K562 (cell line): ENCODE measurements around the gene SREBF1. TPM values are rescaled to one million over a fixed set of nuclear protein-coding genes. Genes with fewer than 3 reads are reported as not detected.

ENCODE experiments used
- ATAC-seq: fragments of 200-7000 bp; cut with Tn5 transposase; 3 replicates; pipeline ENCODE4 v1.9.1; 2020; ENCODE audit warnings: moderate library complexity
- BruUV-seq: library from RNA; stranded (reverse); fragments of 400-500 nt; replicated peaks from 2 replicates; lab custom pipeline; 2021; lab: Mats Ljungman, UMichigan
- CTCF ChIA-PET: fragments of 300-600 bp; formaldehyde crosslinking; extraction: SDS; loops from one replicate; lab custom pipeline; 2021; ENCODE audit warnings: low intra/inter-chr PET ratio; lab: Yijun Ruan, JAX
- POLR2A ChIA-PET: fragments of 300-600, 350-650 bp; sonication (Branson Sonifier 250); formaldehyde crosslinking; extraction: SDS; loops from one replicate; lab custom pipeline; 2021; ENCODE audit warnings: antibody characterized with exemption, inconsistent platforms; lab: Yijun Ruan, JAX
- DNase-seq, 4 experiments: peaks; one replicate each; pipeline versions ENCODE4 v3.0.0 to v3.0.0-alpha.2; 2011 to 2018; ENCODE audit warnings: low spot score in 3 of 4, mixed read lengths in 3 of 4; ENCODE audit errors: extremely low read depth in 1 of 4
- FAIRE-seq: peaks from 2 replicates; lab custom pipeline; 2011; peaks lifted over from hg19 to GRCh38; lab: Jason Lieb, UNC
- H2AFZ ChIP-seq: 2 replicates; pipeline ENCODE4 v1.6.0; 2011; ENCODE audit warnings: low read depth, low read length, control low read depth, inconsistent platforms
- H3K27ac ChIP-seq: fragments of 200-600 bp; 3 replicates; pipeline ENCODE4 v1.8.0; 2011; ENCODE audit warnings: low read depth, mild to moderate bottlenecking, control low read depth, inconsistent platforms, low read length, moderate library complexity, mixed read lengths; ENCODE audit errors: extremely low read depth
- H3K27me3 ChIP-seq, 2 experiments: fragments of 300-600 bp in 1 of 2; 2 replicates in 1 of 2; 3 replicates in 1 of 2; pipeline versions ENCODE4 v1.6.0 to v1.8.0; 2011; ENCODE audit warnings: inconsistent platforms in 2 of 2, low read length in 2 of 2, mild to moderate bottlenecking in 1 of 2, mixed read lengths in 1 of 2, moderate library complexity in 1 of 2; ENCODE audit not compliant: control insufficient read depth in 2 of 2, insufficient read depth in 2 of 2
- H3K36me3 ChIP-seq: fragments of 300-600 bp; 3 replicates; pipeline ENCODE4 v1.8.0; 2011; ENCODE audit warnings: mild to moderate bottlenecking, low read length, inconsistent platforms; ENCODE audit not compliant: control insufficient read depth, insufficient read depth
- H3K4me1 ChIP-seq, 2 experiments: fragments of 200-600 bp in 1 of 2; replicated peaks in 1 of 2; 2 replicates in 1 of 2; 3 replicates in 1 of 2; pipeline versions ENCODE4 v1.5.1 to v1.8.0; 2011; ENCODE audit warnings: inconsistent platforms in 2 of 2, low read length in 2 of 2, mild to moderate bottlenecking in 1 of 2, mixed read lengths in 1 of 2, moderate library complexity in 1 of 2; ENCODE audit not compliant: control insufficient read depth in 2 of 2, insufficient read depth in 2 of 2
- H3K4me2 ChIP-seq: 2 replicates; pipeline ENCODE4 v1.6.1; 2011; ENCODE audit warnings: low read length, control low read depth, inconsistent platforms, mixed read lengths; ENCODE audit not compliant: insufficient read depth
- H3K4me3 ChIP-seq: fragments of 200-600 bp; sonication (generic), shearing (Covaris generic); 2 replicates; pipeline ENCODE4 v1.5.1; 2016; ENCODE audit warnings: control low read depth, inconsistent platforms
- H3K79me2 ChIP-seq: fragments of 200-600 bp; 3 replicates; pipeline ENCODE4 v1.8.0; 2011; ENCODE audit warnings: low read length, inconsistent platforms; ENCODE audit not compliant: control insufficient read depth, insufficient read depth
- H3K9ac ChIP-seq, 2 experiments: 2 replicates each; pipeline versions ENCODE4 v1.6.0 to v1.6.1; 2011; ENCODE audit warnings: low read depth in 2 of 2, low read length in 2 of 2, control low read depth in 1 of 2, inconsistent platforms in 1 of 2, mild to moderate bottlenecking in 1 of 2, mixed read lengths in 1 of 2; ENCODE audit not compliant: insufficient read depth in 1 of 2
- H3K9me1 ChIP-seq: one replicate; pipeline ENCODE4 v1.6.0; 2011; ENCODE audit warnings: inconsistent platforms, mild to moderate bottlenecking, low read length, moderate library complexity; ENCODE audit not compliant: control insufficient read depth, insufficient read depth
- H3K9me3 ChIP-seq: replicated peaks from 2 replicates; pipeline ENCODE4 v1.5.1; 2011; ENCODE audit warnings: low read depth, low read length, inconsistent platforms; ENCODE audit not compliant: control insufficient read depth, insufficient read depth
- H4K20me1 ChIP-seq: replicated peaks from 2 replicates; pipeline ENCODE4 v1.6.1; 2011; ENCODE audit warnings: low read length, inconsistent platforms, mixed read lengths; ENCODE audit not compliant: control insufficient read depth, insufficient read depth
- ETV6 ChIP-seq, 3 experiments: fragments of 150-350 bp in 1 of 3; sonication (generic) in 1 of 3; formaldehyde crosslinking in 1 of 3; IDR thresholded peaks; 2 replicates each; pipeline versions ENCODE4 v1.6.1 to v1.8.0; 2014 to 2022; ENCODE audit warnings: borderline replicate concordance in 2 of 3, low read depth in 2 of 3, antibody characterized with exemption in 1 of 3, low read length in 1 of 3, mild to moderate bottlenecking in 1 of 3, missing genetic modification reagents in 1 of 3
- TBP ChIP-seq: optimal IDR thresholded peaks from 2 replicates; pipeline ENCODE3; 2011; ENCODE audit warnings: low read depth, low read length, improper control_type of control experiment
- TSHZ1 ChIP-seq: fragments of 250-450 bp; sonication (Bioruptor Pico); IDR thresholded peaks from 2 replicates; pipeline ENCODE4 v1.4.0; 2020; ENCODE audit warnings: mild to moderate bottlenecking, moderate library complexity
- ZBTB33 ChIP-seq: sonication (generic); formaldehyde crosslinking; IDR thresholded peaks from 2 replicates; pipeline ENCODE4 v1.8.1; 2023; ENCODE audit warnings: mild to moderate bottlenecking, missing genetic modification reagents
- ZNF3 ChIP-seq: fragments of 250-450 bp; sonication (Bioruptor Pico); IDR thresholded peaks from 2 replicates; pipeline ENCODE4 v1.5.0; 2021; ENCODE audit warnings: mild to moderate bottlenecking, moderate library complexity
- WGBS: fragments of 100-300 bp; shearing (Covaris generic); methylation state at CpG from one replicate; pipeline ENCODE4 v1.1.6; 2016; ENCODE audit warnings: low coverage, mixed read lengths; ENCODE audit not compliant: insufficient coverage; ENCODE audit errors: missing lambda C conversion rate; 5-methylcytosine and 5-hydroxymethylcytosine counted together
- in situ Hi-C: fragments of 300-500 bp; cut with MboI; formaldehyde crosslinking; loops from 4 replicates; pipeline ENCODE4 v1.15.0; 2018; ENCODE audit warnings: inconsistent platforms, mixed read lengths
- intact Hi-C: fragments of 100-400 bp; cut with micrococcal nuclease; formaldehyde crosslinking; loops from 2 replicates; pipeline ENCODE4 v1.14.2; 2022
- polyA plus RNA-seq, 8 experiments: library from polyadenylated mRNA; depleted of rRNA in 4 of 8; stranded (reverse) in 5 of 8; unstranded in 3 of 8; fragments of >200 nt; fragmentation: Nextera tagmentation in 2 of 8; fragmentation: Illumina TruSeq in 1 of 8; extraction: Ambion mirVana in 2 of 8; extraction: Trizol in 1 of 8; gene quantifications; 2 replicates each; pipeline versions ENCODE4 v1.2.1 to v1.2.3, GENCODE V29; 2011 to 2014; ENCODE audit warnings: inconsistent platforms in 1 of 8, missing spikeins in 1 of 8
- total RNA-seq, 7 experiments: library from RNA; depleted of rRNA in 6 of 7; stranded (reverse); fragments of >200 nt in 6 of 7; fragmentation: Illumina TruSeq in 2 of 7; extraction: Trizol in 2 of 7; gene quantifications; 2 replicates each; pipeline versions ENCODE4 v1.2.1 to v1.2.3, GENCODE V29; 2011 to 2021; ENCODE audit warnings: low replicate concordance in 1 of 7

The SREBF1 gene
- total and polyA plus RNA-seq, 9 of the 15 experiments (the other 6 are each of a cell fraction or from before 2014, with no cell fraction given) = 1.6 to 169 (median 69.4) TPM

GRCh38 chr17:17813725-17814095 is 23.1 kb downstream of the SREBF1 start:
- BruUV-seq = no TSS peak
- no peak overlapping the region for H3K27ac ChIP-seq
- DNase-seq (no peak), FAIRE-seq (no peak), ATAC-seq (no peak)
- H3K4me3 ChIP-seq = no peak overlapping the region
- ChIA-PET POLR2A (interaction anchor here (0.6 to 1.7 kb wide), 6 partner anchors 9 to 46 kb away, joined by 3 to 8 read pairs (median 4); partner anchors contain the start of gene SREBF1), CTCF (interaction anchor here (2.9 kb wide), 1 partner anchor 46 kb away, joined by 24 read pairs; no protein-coding TSS in a partner anchor)
- H3K4me2 ChIP-seq = no peak overlapping the region
- peaks cover 83% of the 10 kb centered on the region; the same call in 2 of the 3 replicates for H3K36me3 ChIP-seq
- in situ Hi-C loops = no loop called here
- no CpG with 5 or more reads among the region's 16 CpGs for WGBS
- no peak overlapping the region for H2AFZ ChIP-seq
- peaks cover 18% of the 10 kb centered on the region for H4K20me1 ChIP-seq
- H3K27me3 ChIP-seq = no peaks in the 10 kb centered on the region
- H3K9ac ChIP-seq = no peak overlapping the region
- peaks cover 13 to 90% of the 10 kb centered on the region in 2 experiments; a peak in 4 of 5 replicates for H3K4me1 ChIP-seq
- peaks cover 16% of the 10 kb centered on the region for H3K79me2 ChIP-seq
- H3K9me3 ChIP-seq = no peaks in the 10 kb centered on the region
- peaks cover 4% of the 10 kb centered on the region for H3K9me1 ChIP-seq
- intact Hi-C loops = no loop called here
- TF ChIP-seq ZBTB33 (CRISPR knock-in tag) (peak; percentile 56; the same call in 1 of the 2 replicates), ETV6 (IDR thresholded peaks at IDR 0.05; ENCODE audit: borderline replicate concordance in 1 of 2, low read depth in 2 of 2, low read length in 1 of 2) (no peak), ETV6 (CRISPR knock-in tag; IDR thresholded peaks at IDR 0.05; ENCODE audit: borderline replicate concordance) (no peak), ZNF3 (CRISPR knock-in tag) (no peak), TSHZ1 (CRISPR knock-in tag) (no peak), TBP (no peak)
